Testis (tissue), 5 donors: ENCODE data around the gene SLC6A8. TPM values are rescaled to one million over a fixed set of nuclear protein-coding genes. Genes with fewer than 3 reads are reported as not detected.

Source experiments
- DNase-seq: peaks from one replicate; pipeline ENCODE4 v3.0.0-alpha.2; 2019
- H3K27ac ChIP-seq, 2 donors: fragments of 200-600 bp; sonication (generic); one replicate each; pipeline ENCODE4 v1.5.1; 2019
- H3K27me3 ChIP-seq: fragments of 200-600 bp; sonication (generic); one replicate; pipeline ENCODE4 v1.5.1; 2019
- H3K36me3 ChIP-seq: fragments of 200-600 bp; sonication (generic); one replicate; pipeline ENCODE4 v1.5.1; 2017; ENCODE audit warnings: low read depth; ENCODE audit errors: missing control alignments
- H3K4me1 ChIP-seq: fragments of 200-600 bp; sonication (generic); one replicate; pipeline ENCODE4 v1.5.1; 2019
- H3K4me3 ChIP-seq, 2 donors: fragments of 200-600 bp; sonication (generic); one replicate each; pipeline ENCODE4 v1.5.1; 2017 to 2019
- H3K9me3 ChIP-seq: fragments of 200-600 bp; sonication (generic); one replicate; pipeline ENCODE4 v1.5.1; 2017
- POLR2A ChIP-seq: fragments of 450-650 bp; IDR thresholded peaks from one replicate; pipeline ENCODE4 v1.6.1; 2017; ENCODE audit warnings: antibody characterized with exemption, mild to moderate bottlenecking, moderate library complexity
- WGBS, 2 donors: methylation state at CpG; one replicate each; pipeline ENCODE4 v1.1.5; 2018; 5-methylcytosine and 5-hydroxymethylcytosine counted together
- intact Hi-C: fragments of 100-400 bp; cut with DNase I; formaldehyde crosslinking; loops from one replicate; pipeline ENCODE4 v1.15.1; 2023; ENCODE audit warnings: low total_unique reads
- long read RNA-seq, 2 donors: transcript quantifications; one replicate each; lab custom pipeline, GENCODE V29; 2026
- polyA plus RNA-seq: library from polyadenylated mRNA; stranded (reverse); fragments of 350-450 nt; fragmentation: Illumina TruSeq; extraction: RNeasy Lipid Tissue Mini Kit (QIAGEN cat#74804); gene quantifications from one replicate; pipeline ENCODE4 v1.2.3, GENCODE V29; 2014; ENCODE audit warnings: low read depth, low replicate concordance; ENCODE audit not compliant: insufficient read depth
- total RNA-seq, 2 donors: library from RNA; depleted of rRNA; stranded (reverse); fragments of >200 nt; gene quantifications; one replicate each; pipeline ENCODE4 v1.2.3, GENCODE V29; 2016
- TF ChIP-seq, protein P1 (sequence below), 3 experiments: fragments of 450-650 bp in 2 of 3; fragments of 200-600 bp in 1 of 3; sonication (generic) in 1 of 3; IDR thresholded peaks; one replicate each; pipeline ENCODE4 v1.5.1; 2016 to 2019; ENCODE audit warnings: antibody characterized with exemption in 3 of 3, mild to moderate bottlenecking in 2 of 3, moderate library complexity in 1 of 3

The SLC6A8 gene
- total RNA-seq, result 100 to 1,000 TPM in 1 of 2 donors, 10 to 100 TPM in 1; 91.3 to 107 TPM
- 73.5 TPM for polyA plus RNA-seq
- long read RNA-seq, donor 1, partial matches to known transcripts, result 126 of 272 reads
- long read RNA-seq, donor 1, other reads (novel, unspliced or antisense), result 142 of 272 reads
- long read RNA-seq, donor 2, transcript SLC6A8-201 (13 exons, 3,763 nt), result major isoform, 7 of 120 reads
- long read RNA-seq, donor 2, partial matches to known transcripts, result 39 of 120 reads
- long read RNA-seq, donor 2, other reads (novel, unspliced or antisense), result 73 of 120 reads

- Histone ChIP-seq H3K27ac (peak within 1 kb of the TSS; percentile 56 to 68), H3K36me3 (no peaks in the 10 kb centered on the region), H3K27me3 (no peaks in the 10 kb centered on the region), H3K4me3 (peak within 1 kb of the TSS; percentile 40 to 54), H3K4me1 (no peaks in the 10 kb centered on the region), H3K9me3 (no peaks in the 10 kb centered on the region)
- TF ChIP-seq POLR2A, result no peak
- TF ChIP-seq, protein P1, sequence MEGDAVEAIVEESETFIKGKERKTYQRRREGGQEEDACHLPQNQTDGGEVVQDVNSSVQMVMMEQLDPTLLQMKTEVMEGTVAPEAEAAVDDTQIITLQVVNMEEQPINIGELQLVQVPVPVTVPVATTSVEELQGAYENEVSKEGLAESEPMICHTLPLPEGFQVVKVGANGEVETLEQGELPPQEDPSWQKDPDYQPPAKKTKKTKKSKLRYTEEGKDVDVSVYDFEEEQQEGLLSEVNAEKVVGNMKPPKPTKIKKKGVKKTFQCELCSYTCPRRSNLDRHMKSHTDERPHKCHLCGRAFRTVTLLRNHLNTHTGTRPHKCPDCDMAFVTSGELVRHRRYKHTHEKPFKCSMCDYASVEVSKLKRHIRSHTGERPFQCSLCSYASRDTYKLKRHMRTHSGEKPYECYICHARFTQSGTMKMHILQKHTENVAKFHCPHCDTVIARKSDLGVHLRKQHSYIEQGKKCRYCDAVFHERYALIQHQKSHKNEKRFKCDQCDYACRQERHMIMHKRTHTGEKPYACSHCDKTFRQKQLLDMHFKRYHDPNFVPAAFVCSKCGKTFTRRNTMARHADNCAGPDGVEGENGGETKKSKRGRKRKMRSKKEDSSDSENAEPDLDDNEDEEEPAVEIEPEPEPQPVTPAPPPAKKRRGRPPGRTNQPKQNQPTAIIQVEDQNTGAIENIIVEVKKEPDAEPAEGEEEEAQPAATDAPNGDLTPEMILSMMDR (IDR thresholded peaks at IDR 0.05), result no peak
- intact Hi-C loops, result no loop called here
- WGBS, 2 donors, result 7% methylated on average over 19 of the region's 66 CpGs; no CpG with 5 or more reads in 1 of the 2 donors
- DNase-seq, result peak; percentile 73
Observed at GRCh38 chrX:153687121-153688039, at the start of gene SLC6A8. Gene SLC6A8, plus strand, starts transcription at chrX:153687926. Its CDS starts 649 bp downstream, at chrX:153688575.

- Histone ChIP-seq H3K4me3 (no peak overlapping the region), H3K9me3 (no peaks in the 10 kb centered on the region), H3K27me3 (no peaks in the 10 kb centered on the region), H3K4me1 (no peaks in the 10 kb centered on the region), H3K27ac (no peak overlapping the region), H3K36me3 (no peaks in the 10 kb centered on the region)
- DNase-seq, result no peak
- TF ChIP-seq POLR2A, result no peak
- TF ChIP-seq, protein P1 (IDR thresholded peaks at IDR 0.05), result no peak
- intact Hi-C loops, result no loop called here
- no CpG with 5 or more reads among the region's 6 CpGs for WGBS, 2 donors
Observed at GRCh38 chrX:153638041-153638371, 49.7 kb upstream of the SLC6A8 start.

DNA sequence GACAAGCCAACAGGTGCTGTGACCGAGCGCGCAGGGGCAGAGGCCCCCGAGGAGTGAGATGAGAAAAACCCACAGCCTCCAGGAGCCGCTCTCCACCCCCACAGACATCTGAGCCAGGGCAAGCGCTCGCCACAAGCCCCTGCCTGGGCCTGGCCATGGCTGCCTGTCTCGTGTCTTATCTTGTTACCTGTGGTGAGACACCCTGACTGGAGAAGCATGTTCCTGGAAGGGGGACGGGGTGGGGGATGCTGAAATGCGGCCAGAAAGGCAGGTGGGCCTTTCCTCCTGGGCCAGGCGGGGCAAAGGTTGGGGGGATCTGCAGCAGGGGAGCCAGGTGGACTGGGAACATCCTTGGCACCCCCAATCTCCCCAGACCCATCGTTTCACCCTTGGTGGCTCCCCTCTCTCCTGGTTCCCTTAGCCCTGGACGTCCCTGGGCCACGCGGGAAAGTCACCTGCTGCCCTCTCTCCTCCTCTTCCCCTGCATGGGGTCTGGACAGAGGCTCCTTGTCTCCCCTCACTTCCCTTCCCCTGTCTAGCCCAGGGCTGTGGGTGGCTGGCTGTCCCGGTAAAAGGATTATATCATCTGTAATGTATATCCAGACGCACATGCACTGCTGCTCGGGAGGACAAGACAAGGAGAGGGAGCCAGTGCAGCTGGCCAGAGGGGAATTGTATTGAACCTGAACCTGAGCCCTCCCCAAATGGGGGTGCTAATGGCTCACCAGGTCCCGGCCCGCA is 49.1 kb upstream of the SLC6A8 start:
- no peaks in the 10 kb centered on the region for H3K9me3 ChIP-seq
- H3K4me3 ChIP-seq, result no peak overlapping the region
- TF ChIP-seq, protein P1 (IDR thresholded peaks at IDR 0.05), result no peak
- no peak for TF ChIP-seq POLR2A
- H3K27me3 ChIP-seq, result no peaks in the 10 kb centered on the region
- H3K36me3 ChIP-seq, result no peaks in the 10 kb centered on the region
- intact Hi-C loops, result no loop called here
- 88 to 93% methylated on average over 5 to 16 of the region's 20 CpGs for WGBS, 2 donors
- no peak overlapping the region for H3K27ac ChIP-seq
- no peaks in the 10 kb centered on the region for H3K4me1 ChIP-seq
- no peak for DNase-seq

GRCh38 chrX:153639177-153640044 is 48.3 kb upstream of the SLC6A8 start:
- no peaks in the 10 kb centered on the region for H3K9me3 ChIP-seq
- no peaks in the 10 kb centered on the region for H3K4me1 ChIP-seq
- H3K4me3 ChIP-seq, result no peak overlapping the region
- H3K36me3 ChIP-seq, result no peaks in the 10 kb centered on the region
- DNase-seq, result no peak
- TF ChIP-seq POLR2A, result no peak
- TF ChIP-seq, protein P1 (IDR thresholded peaks at IDR 0.05), result no peak
- H3K27me3 ChIP-seq, result no peaks in the 10 kb centered on the region
- 84 to 95% methylated on average over 9 to 21 of the region's 28 CpGs for WGBS, 2 donors
- H3K27ac ChIP-seq, result no peak overlapping the region
- intact Hi-C loops, result no loop called here
